ENCODE measurements around the gene PLXNC1. TPM values are rescaled to one million over a fixed set of nuclear protein-coding genes. Genes with fewer than 3 reads are reported as not detected.

Gene PLXNC1
- total and polyA plus RNA-seq, 2 of the 8 experiments (the other 6 are each of a cell fraction or from before 2014, with no cell fraction given) = 0.83 to 2.0 TPM

DNA sequence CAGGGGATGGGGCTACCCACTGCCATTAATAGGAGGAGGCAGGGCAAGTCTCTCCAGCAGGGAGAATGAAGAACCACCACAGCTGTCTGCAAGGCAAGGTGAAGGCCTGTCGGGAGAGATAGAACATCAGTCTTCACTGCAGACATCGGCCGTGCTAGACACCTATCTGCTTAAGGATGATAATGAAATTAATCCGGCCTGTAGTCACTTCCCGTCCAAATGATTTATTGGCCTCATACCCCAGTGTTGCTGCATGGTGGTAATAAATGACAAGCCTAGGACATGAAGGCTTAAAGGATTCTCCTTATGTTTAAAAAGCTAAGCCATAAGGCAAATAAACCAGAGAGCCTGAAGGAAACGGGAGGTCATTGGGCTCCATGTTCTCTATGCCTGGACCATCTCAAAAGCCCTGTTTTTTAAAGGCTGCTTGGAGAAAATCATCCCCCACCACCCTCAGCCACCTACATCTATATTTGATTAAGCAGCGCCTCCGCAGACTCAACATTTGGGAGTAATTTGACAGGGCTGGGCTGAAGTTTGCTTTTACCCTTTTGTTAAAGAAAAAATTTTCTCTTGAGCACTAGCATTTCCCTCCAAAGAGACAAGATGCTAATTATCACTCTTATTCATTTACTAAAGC is 137.7 kb downstream of the PLXNC1 start:
- H2BK15ac ChIP-seq (ENCODE audit: low read length) = no peak overlapping the region
- H3K9me3 ChIP-seq (ENCODE audit: insufficient read depth in 2 of 2, low read depth in 1 of 2, low read length in 1 of 2) = no peaks in the 10 kb centered on the region
- no peak overlapping the region for H4K91ac ChIP-seq (replicated peaks; ENCODE audit: insufficient read length, low read length)
- no peaks in the 10 kb centered on the region for H3K23me2 ChIP-seq (ENCODE audit: low read depth, low read length)
- H2BK120ac ChIP-seq (replicated peaks; ENCODE audit: low read depth, low read length) = no peak overlapping the region
- H3K14ac ChIP-seq (ENCODE audit: insufficient read length) = no peak overlapping the region
- FAIRE-seq (no peak), DNase-seq (ENCODE audit: low read depth in 1 of 2, low spot score in 2 of 2) (no peak)
- no peak overlapping the region for H3K27ac ChIP-seq (ENCODE audit: low read depth, low read length)
- no peaks in the 10 kb centered on the region for H3K79me2 ChIP-seq (ENCODE audit: control insufficient read depth in 1 of 2, insufficient read depth in 2 of 2, low read length in 2 of 2)
- H3K56ac ChIP-seq (replicated peaks; ENCODE audit: insufficient read length, low read depth, low read length) = no peak overlapping the region
- WGBS, 2 experiments (ENCODE audit: extremely low coverage in 1 of 2, insufficient coverage in 1 of 2, insufficient read length in 1 of 2, insufficient replicate concordance in 2 of 2, low coverage in 1 of 2, low lambda C conversion rate in 2 of 2, missing lambda C conversion rate in 1 of 2) = 94% methylated on average over 8 of the region's 8 CpGs; no CpG with 5 or more reads in 1 of the 2 experiments
- H3K23ac ChIP-seq (ENCODE audit: insufficient read length) = no peak overlapping the region
- H4K20me1 ChIP-seq (replicated peaks in 1 of 2; ENCODE audit: control insufficient read depth in 1 of 2, insufficient read depth in 2 of 2, low read length in 2 of 2) = no peaks in the 10 kb centered on the region
- no peak overlapping the region for H3K4me2 ChIP-seq (ENCODE audit: insufficient read depth in 1 of 2, low read depth in 2 of 2, low read length in 2 of 2)
- H3K4ac ChIP-seq (replicated peaks; ENCODE audit: insufficient read length, low read depth, low read length) = no peak overlapping the region
- no peak overlapping the region for H2BK5ac ChIP-seq (ENCODE audit: low read depth, low read length)
- no peaks in the 10 kb centered on the region for H3K79me1 ChIP-seq (ENCODE audit: low read depth, low read length)
- H3K27me3 ChIP-seq (replicated peaks in 1 of 4; ENCODE audit: control insufficient read depth in 3 of 4, extremely low read depth in 1 of 4, insufficient read depth in 3 of 4, low read length in 3 of 4) = no peaks in the 10 kb centered on the region
- H3K9ac ChIP-seq (replicated peaks in 1 of 4; ENCODE audit: extremely low read depth in 1 of 4, low read depth in 3 of 4, low read length in 3 of 4) = no peak overlapping the region
- H4K8ac ChIP-seq (ENCODE audit: extremely low read depth, insufficient read depth, low read length) = no peak overlapping the region
- H2AFZ ChIP-seq (ENCODE audit: low read length) = no peak overlapping the region
- H3K36me3 ChIP-seq (ENCODE audit: control insufficient read depth in 2 of 4, insufficient read depth in 4 of 4, low read length in 3 of 4) = peaks cover 0 to 3% (median 0%) of the 10 kb centered on the region in 4 experiments; a peak in 3 of 8 replicates
- no peak overlapping the region for H3K4me3 ChIP-seq (ENCODE audit: extremely low read depth in 1 of 4, insufficient read depth in 2 of 4, low read depth in 3 of 4, low read length in 4 of 4)
- peaks cover 0 to 18% (median 11%) of the 10 kb centered on the region in 4 experiments; a peak in 6 of 7 replicates for H3K4me1 ChIP-seq (replicated peaks in 1 of 4; ENCODE audit: control insufficient read depth in 3 of 4, insufficient read depth in 4 of 4, low read length in 3 of 4)
- no peak overlapping the region for H2BK20ac ChIP-seq (ENCODE audit: low read length)
- ChIA-PET POLR2A (ENCODE audit: partially characterized antibody) (interaction anchor here (1.3 kb wide), 1 partner anchor 25 kb away, joined by 4 read pairs; no protein-coding TSS in a partner anchor), CTCF (ENCODE audit: partially characterized antibody) (interaction anchor here (0.9 kb wide), 1 partner anchor 12 kb away, joined by 4 read pairs; no protein-coding TSS in a partner anchor)
- H3K18ac ChIP-seq (ENCODE audit: extremely low read depth, low read length) = no peak overlapping the region
- no peak overlapping the region for H2BK12ac ChIP-seq (ENCODE audit: low read depth, low read length)
- H2AK5ac ChIP-seq (ENCODE audit: low read depth, low read length) = no peak overlapping the region
- no peak overlapping the region for H4K5ac ChIP-seq (ENCODE audit: insufficient read length, low read depth, low read length)
- TF ChIP-seq CEBPB (IDR thresholded peaks at IDR 0.05; ENCODE audit: low read depth, low read length) (no peak), RNF2 (IDR thresholded peaks at IDR 0.05; ENCODE audit: borderline replicate concordance, low read depth, low read length, missing control alignments, poor library complexity, severe bottlenecking) (no peak), CREB1 (IDR thresholded peaks at IDR 0.05) (no peak), CTBP2 (IDR thresholded peaks at IDR 0.05; ENCODE audit: borderline replicate concordance, insufficient read depth, insufficient read length, low read length) (no peak), TCF12 (IDR thresholded peaks at IDR 0.05; ENCODE audit: low read depth, low read length) (no peak), CHD2 (IDR thresholded peaks at IDR 0.05; ENCODE audit: low read length) (no peak), JUN (IDR thresholded peaks at IDR 0.05; ENCODE audit: low read depth, low read length) (no peak), KDM1A (IDR thresholded peaks at IDR 0.05; ENCODE audit: borderline replicate concordance, low read length) (no peak), SIX5 (IDR thresholded peaks at IDR 0.05; ENCODE audit: low read depth, low read length) (no peak), SRF (IDR thresholded peaks at IDR 0.05; ENCODE audit: low read depth, low read length) (no peak), TAF7 (optimal IDR thresholded peaks at IDR 0.05; ENCODE audit: borderline replicate concordance, low read depth, low read length) (no peak)
- TF ChIP-seq, protein P1, sequence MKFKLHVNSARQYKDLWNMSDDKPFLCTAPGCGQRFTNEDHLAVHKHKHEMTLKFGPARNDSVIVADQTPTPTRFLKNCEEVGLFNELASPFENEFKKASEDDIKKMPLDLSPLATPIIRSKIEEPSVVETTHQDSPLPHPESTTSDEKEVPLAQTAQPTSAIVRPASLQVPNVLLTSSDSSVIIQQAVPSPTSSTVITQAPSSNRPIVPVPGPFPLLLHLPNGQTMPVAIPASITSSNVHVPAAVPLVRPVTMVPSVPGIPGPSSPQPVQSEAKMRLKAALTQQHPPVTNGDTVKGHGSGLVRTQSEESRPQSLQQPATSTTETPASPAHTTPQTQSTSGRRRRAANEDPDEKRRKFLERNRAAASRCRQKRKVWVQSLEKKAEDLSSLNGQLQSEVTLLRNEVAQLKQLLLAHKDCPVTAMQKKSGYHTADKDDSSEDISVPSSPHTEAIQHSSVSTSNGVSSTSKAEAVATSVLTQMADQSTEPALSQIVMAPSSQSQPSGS (IDR thresholded peaks at IDR 0.05; ENCODE audit: low read length) = no peak
